Caco-2 (cell line): ENCODE results near the gene CPE. TPM values are rescaled to one million over a fixed set of nuclear protein-coding genes. Genes with fewer than 3 reads are reported as not detected.

ENCODE experiments used
- BruUV-seq: library from RNA; stranded (reverse); fragments of 400-500 nt; replicated peaks from 2 replicates; lab custom pipeline; 2021; lab: Mats Ljungman, UMichigan
- CTCF ChIA-PET: fragments of 300-600 bp; sonication (Branson Sonifier 250); formaldehyde crosslinking; loops from one replicate; lab custom pipeline; 2022; ENCODE audit warnings: antibody characterized with exemption; lab: Charles Lee
- POLR2A ChIA-PET: fragments of 300-600 bp; sonication (Branson Sonifier 250); formaldehyde crosslinking; loops from one replicate; lab custom pipeline; 2022; ENCODE audit warnings: antibody characterized with exemption; lab: Charles Lee
- DNase-seq, 2 experiments: peaks; one replicate each; pipeline versions ENCODE4 v3.0.0 to v3.0.0-alpha.2; 2020 to 2022
- H3K27me3 ChIP-seq: replicated peaks from 2 replicates; pipeline ENCODE4 v1.6.0; 2011; ENCODE audit warnings: low read length; ENCODE audit not compliant: control insufficient read depth, insufficient read depth
- H3K36me3 ChIP-seq: 2 replicates; pipeline ENCODE4 v1.5.1; 2011; ENCODE audit warnings: low read length; ENCODE audit not compliant: control insufficient read depth, insufficient read depth
- H3K4me1 ChIP-seq: fragments of 250-450 bp; sonication (Bioruptor Pico); 2 replicates; pipeline ENCODE4 v1.5.1; 2020; ENCODE audit warnings: mild to moderate bottlenecking
- H3K4me3 ChIP-seq: 2 replicates; pipeline ENCODE4 v1.5.1; 2011; ENCODE audit warnings: low read depth, mild to moderate bottlenecking, control low read depth, low read length
- H3K9me3 ChIP-seq: fragments of 250-450 bp; sonication (Bioruptor Pico); 2 replicates; pipeline ENCODE4 v1.5.1; 2020; ENCODE audit warnings: mild to moderate bottlenecking, moderate library complexity
- H3K27ac Mint-ChIP-seq: one replicate; pipeline ENCODE4 v1.8.0; 2022; ENCODE audit warnings: mixed read lengths; ENCODE audit not compliant: unreplicated experiment
- H3K27me3 Mint-ChIP-seq: one replicate; pipeline ENCODE4 v1.8.0; 2022; ENCODE audit warnings: mixed read lengths; ENCODE audit not compliant: insufficient read depth, unreplicated experiment
- H3K36me3 Mint-ChIP-seq: one replicate; pipeline ENCODE4 v1.8.0; 2022; ENCODE audit warnings: mild to moderate bottlenecking, mixed read lengths; ENCODE audit not compliant: insufficient read depth, unreplicated experiment
- H3K4me1 Mint-ChIP-seq: one replicate; pipeline ENCODE4 v1.8.0; 2022; ENCODE audit warnings: low read depth, mixed read lengths; ENCODE audit not compliant: unreplicated experiment
- H3K4me3 Mint-ChIP-seq: one replicate; pipeline ENCODE4 v1.8.0; 2022; ENCODE audit warnings: mild to moderate bottlenecking, moderate library complexity, mixed read lengths; ENCODE audit not compliant: unreplicated experiment
- H3K9me3 Mint-ChIP-seq: one replicate; pipeline ENCODE4 v1.8.0; 2022; ENCODE audit warnings: mixed read lengths; ENCODE audit not compliant: unreplicated experiment
- intact Hi-C: fragments of 100-400 bp; cut with micrococcal nuclease; formaldehyde crosslinking; loops from one replicate; pipeline ENCODE4 v1.10.0; 2022; ENCODE audit not compliant: unreplicated experiment
- total RNA-seq: library from RNA; stranded (reverse); gene quantifications from 2 replicates; pipeline ENCODE4 v1.2.3, GENCODE V29; 2022
- TF ChIP-seq, protein P1 (sequence below), 2 experiments: fragments of 200-600 bp in 1 of 2; IDR thresholded peaks; 1 replicate in 1 of 2; 2 replicates in 1 of 2; pipeline versions ENCODE4 v1.5.1 to v1.8.0; 2011 to 2022; ENCODE audit warnings: antibody characterized with exemption in 1 of 2, control low read depth in 1 of 2, inconsistent platforms in 1 of 2, low read depth in 1 of 2, low read length in 1 of 2, mild to moderate bottlenecking in 1 of 2, moderate library complexity in 1 of 2; ENCODE audit not compliant: insufficient read depth in 1 of 2, severe bottlenecking in 1 of 2, unreplicated experiment in 1 of 2

Gene CPE
- total RNA-seq, 1 experiment from 2014 or later, result 5.9 TPM

- Histone ChIP-seq H3K4me1 (no peaks in the 10 kb centered on the region), H3K9me3 (no peaks in the 10 kb centered on the region), H3K36me3 (no peaks in the 10 kb centered on the region), H3K27me3 (no peaks in the 10 kb centered on the region), H3K4me3 (no peak overlapping the region)
- BruUV-seq, result no TSS peak
- Mint-ChIP-seq H3K4me3 (no peak overlapping the region), H3K36me3 (no peaks in the 10 kb centered on the region), H3K4me1 (peaks cover 6% of the 10 kb centered on the region), H3K9me3 (no peaks in the 10 kb centered on the region), H3K27ac (no peak overlapping the region), H3K27me3 (no peaks in the 10 kb centered on the region)
- POLR2A ChIA-PET, result no interaction called here
- CTCF ChIA-PET, result no interaction called here
- TF ChIP-seq, protein P1, sequence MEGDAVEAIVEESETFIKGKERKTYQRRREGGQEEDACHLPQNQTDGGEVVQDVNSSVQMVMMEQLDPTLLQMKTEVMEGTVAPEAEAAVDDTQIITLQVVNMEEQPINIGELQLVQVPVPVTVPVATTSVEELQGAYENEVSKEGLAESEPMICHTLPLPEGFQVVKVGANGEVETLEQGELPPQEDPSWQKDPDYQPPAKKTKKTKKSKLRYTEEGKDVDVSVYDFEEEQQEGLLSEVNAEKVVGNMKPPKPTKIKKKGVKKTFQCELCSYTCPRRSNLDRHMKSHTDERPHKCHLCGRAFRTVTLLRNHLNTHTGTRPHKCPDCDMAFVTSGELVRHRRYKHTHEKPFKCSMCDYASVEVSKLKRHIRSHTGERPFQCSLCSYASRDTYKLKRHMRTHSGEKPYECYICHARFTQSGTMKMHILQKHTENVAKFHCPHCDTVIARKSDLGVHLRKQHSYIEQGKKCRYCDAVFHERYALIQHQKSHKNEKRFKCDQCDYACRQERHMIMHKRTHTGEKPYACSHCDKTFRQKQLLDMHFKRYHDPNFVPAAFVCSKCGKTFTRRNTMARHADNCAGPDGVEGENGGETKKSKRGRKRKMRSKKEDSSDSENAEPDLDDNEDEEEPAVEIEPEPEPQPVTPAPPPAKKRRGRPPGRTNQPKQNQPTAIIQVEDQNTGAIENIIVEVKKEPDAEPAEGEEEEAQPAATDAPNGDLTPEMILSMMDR (IDR thresholded peaks at IDR 0.05; ENCODE audit: insufficient read depth in 1 of 2, low read depth in 1 of 2, low read length in 1 of 2, severe bottlenecking in 1 of 2, unreplicated experiment in 1 of 2), result no peak
- DNase-seq, result no peak
- intact Hi-C loops, result no loop called here
Observed at GRCh38 chr4:165520086-165520485, 141.3 kb downstream of the CPE start.

- ChIA-PET CTCF (no interaction called here), POLR2A (no interaction called here)
- Mint-ChIP-seq H3K9me3 (no peaks in the 10 kb centered on the region), H3K27ac (no peak overlapping the region), H3K27me3 (no peaks in the 10 kb centered on the region), H3K4me1 (peaks cover 6% of the 10 kb centered on the region), H3K4me3 (no peak overlapping the region), H3K36me3 (no peaks in the 10 kb centered on the region)
- BruUV-seq, result no TSS peak
- DNase-seq, result no peak
- Histone ChIP-seq H3K4me3 (no peak overlapping the region), H3K4me1 (no peaks in the 10 kb centered on the region), H3K36me3 (no peaks in the 10 kb centered on the region), H3K9me3 (no peaks in the 10 kb centered on the region), H3K27me3 (no peaks in the 10 kb centered on the region)
- TF ChIP-seq, protein P1 (IDR thresholded peaks at IDR 0.05; ENCODE audit: insufficient read depth in 1 of 2, low read depth in 1 of 2, low read length in 1 of 2, severe bottlenecking in 1 of 2, unreplicated experiment in 1 of 2), result no peak
- intact Hi-C loops, result no loop called here
Observed at GRCh38 chr4:165522050-165522449, 143.2 kb downstream of the CPE start.

- Mint-ChIP-seq H3K27me3 (no peaks in the 10 kb centered on the region), H3K9me3 (no peaks in the 10 kb centered on the region), H3K36me3 (no peaks in the 10 kb centered on the region), H3K4me1 (peaks cover 6% of the 10 kb centered on the region), H3K27ac (no peak overlapping the region), H3K4me3 (no peak overlapping the region)
- Histone ChIP-seq H3K4me1 (no peaks in the 10 kb centered on the region), H3K36me3 (no peaks in the 10 kb centered on the region), H3K9me3 (no peaks in the 10 kb centered on the region), H3K4me3 (no peak overlapping the region), H3K27me3 (no peaks in the 10 kb centered on the region)
- POLR2A ChIA-PET, result no interaction called here
- no TSS peak for BruUV-seq
- CTCF ChIA-PET, result no interaction called here
- intact Hi-C loops, result no loop called here
- TF ChIP-seq, protein P1 (IDR thresholded peaks at IDR 0.05; ENCODE audit: insufficient read depth in 1 of 2, low read depth in 1 of 2, low read length in 1 of 2, severe bottlenecking in 1 of 2, unreplicated experiment in 1 of 2), result no peak
- no peak for DNase-seq
Observed at GRCh38 chr4:165524532-165525190, 145.9 kb downstream of the CPE start.
